H9 (cell line): ENCODE measurements around the gene SMARCC2. TPM values are rescaled to one million over a fixed set of nuclear protein-coding genes. Genes with fewer than 3 reads are reported as not detected.

Experiments used
- DNase-seq: peaks from one replicate; pipeline ENCODE4 v3.0.0-alpha.2; 2017
- H2AFZ ChIP-seq: one replicate; pipeline ENCODE4 v1.6.1; 2013; ENCODE audit warnings: mild to moderate bottlenecking, low read length, control low read depth, moderate library complexity
- H2AK5ac ChIP-seq: 2 replicates; pipeline ENCODE4 v1.6.1; 2013; ENCODE audit warnings: low read length, control low read depth, mixed read lengths; ENCODE audit not compliant: insufficient read length
- H2BK120ac ChIP-seq: one replicate; pipeline ENCODE4 v1.6.1; 2013; ENCODE audit warnings: low read depth, mild to moderate bottlenecking, low read length, control low read depth, inconsistent platforms; ENCODE audit not compliant: poor library complexity, severe bottlenecking
- H2BK12ac ChIP-seq: 2 replicates; pipeline ENCODE4 v1.6.1; 2013; ENCODE audit warnings: low read length, control low read depth, mixed read lengths, low read depth; ENCODE audit not compliant: insufficient read length
- H2BK15ac ChIP-seq: 2 replicates; pipeline ENCODE4 v1.6.1; 2013; ENCODE audit warnings: low read depth, low read length, control low read depth
- H2BK20ac ChIP-seq: one replicate; pipeline ENCODE4 v1.6.1; 2013; ENCODE audit warnings: low read depth, mild to moderate bottlenecking, low read length, control low read depth, inconsistent platforms; ENCODE audit not compliant: poor library complexity, severe bottlenecking
- H2BK5ac ChIP-seq: 2 replicates; pipeline ENCODE4 v1.6.1; 2013; ENCODE audit warnings: low read length, control low read depth, mixed read lengths; ENCODE audit not compliant: insufficient read length
- H3K14ac ChIP-seq: 2 replicates; pipeline ENCODE4 v1.6.1; 2013; ENCODE audit warnings: low read length, control low read depth; ENCODE audit not compliant: insufficient read depth
- H3K18ac ChIP-seq: 2 replicates; pipeline ENCODE4 v1.6.1; 2013; ENCODE audit warnings: low read depth, mild to moderate bottlenecking, mixed read lengths, low read length, control low read depth; ENCODE audit not compliant: insufficient read length
- H3K23ac ChIP-seq: 2 replicates; pipeline ENCODE4 v1.6.1; 2013; ENCODE audit warnings: low read length, control low read depth, mixed read lengths, low read depth; ENCODE audit not compliant: insufficient read length
- H3K23me2 ChIP-seq: 2 replicates; pipeline ENCODE4 v1.6.1; 2013; ENCODE audit warnings: low read depth, mild to moderate bottlenecking, mixed read lengths, low read length, control low read depth; ENCODE audit not compliant: insufficient read length, poor library complexity, severe bottlenecking
- H3K27ac ChIP-seq: 2 replicates; pipeline ENCODE4 v1.5.1; 2013; ENCODE audit warnings: low read length, control low read depth, mixed read lengths, low read depth; ENCODE audit not compliant: insufficient read length
- H3K27me3 ChIP-seq: 2 replicates; pipeline ENCODE4 v1.6.1; 2013; ENCODE audit warnings: low read length, control low read depth, inconsistent platforms; ENCODE audit not compliant: insufficient read depth
- H3K4ac ChIP-seq: 2 replicates; pipeline ENCODE4 v1.6.1; 2013; ENCODE audit warnings: low read depth, mild to moderate bottlenecking, control low read depth, inconsistent platforms, low read length, moderate library complexity
- H3K4me1 ChIP-seq: 2 replicates; pipeline ENCODE4 v1.6.1; 2013; ENCODE audit warnings: low read length, control low read depth, inconsistent platforms; ENCODE audit not compliant: insufficient read depth
- H3K4me2 ChIP-seq: 2 replicates; pipeline ENCODE4 v1.6.1; 2013; ENCODE audit warnings: low read length, control low read depth, mixed read lengths; ENCODE audit not compliant: insufficient read length, insufficient read depth
- H3K56ac ChIP-seq: 2 replicates; pipeline ENCODE4 v1.6.1; 2013; ENCODE audit warnings: low read depth, mild to moderate bottlenecking, mixed read lengths, low read length, control low read depth; ENCODE audit not compliant: insufficient read length
- H3K79me1 ChIP-seq: 2 replicates; pipeline ENCODE4 v1.6.1; 2013; ENCODE audit warnings: low read depth, mild to moderate bottlenecking, moderate library complexity, low read length, control low read depth, inconsistent platforms; ENCODE audit not compliant: insufficient read depth, poor library complexity, severe bottlenecking
- H3K79me2 ChIP-seq: 2 replicates; pipeline ENCODE4 v1.6.1; 2013; ENCODE audit warnings: low read length, control low read depth, inconsistent platforms; ENCODE audit not compliant: insufficient read depth
- H3K9ac ChIP-seq: 2 replicates; pipeline ENCODE4 v1.6.1; 2013; ENCODE audit warnings: low read length, control low read depth, mixed read lengths; ENCODE audit not compliant: insufficient read length; ENCODE audit errors: extremely low read depth
- H3K9me3 ChIP-seq: one replicate; pipeline ENCODE4 v1.6.1; 2013; ENCODE audit warnings: low read depth, low read length, inconsistent platforms; ENCODE audit not compliant: control insufficient read depth
- H3T11ph ChIP-seq: one replicate; pipeline ENCODE4 v1.6.1; 2013; ENCODE audit warnings: mild to moderate bottlenecking, low read length, control low read depth, inconsistent platforms
- H4K20me1 ChIP-seq: one replicate; pipeline ENCODE4 v1.6.1; 2013; ENCODE audit not compliant: control insufficient read depth, insufficient read length, insufficient read depth
- H4K5ac ChIP-seq: 2 replicates; pipeline ENCODE4 v1.6.1; 2013; ENCODE audit warnings: low read depth, mild to moderate bottlenecking, mixed read lengths, low read length, control low read depth; ENCODE audit not compliant: insufficient read length
- H4K8ac ChIP-seq: replicated peaks from 2 replicates; pipeline ENCODE4 v1.6.1; 2013; ENCODE audit warnings: low read length, control low read depth, mixed read lengths, low read depth; ENCODE audit not compliant: insufficient read length
- H4K91ac ChIP-seq: 2 replicates; pipeline ENCODE4 v1.6.1; 2013; ENCODE audit warnings: low read depth, mild to moderate bottlenecking, moderate library complexity, mixed read lengths, low read length, control low read depth; ENCODE audit not compliant: insufficient read length
- H3K27ac Mint-ChIP-seq, 3 experiments: 2 replicates in 2 of 3; 3 replicates in 1 of 3; pipeline ENCODE4 v1.8.0; 2020 to 2021; ENCODE audit warnings: mixed read lengths in 3 of 3, mild to moderate bottlenecking in 1 of 3, moderate library complexity in 1 of 3
- H3K27me3 Mint-ChIP-seq: 2 replicates; pipeline ENCODE4 v1.8.0; 2021; ENCODE audit warnings: low read depth, mild to moderate bottlenecking, moderate library complexity, mixed read lengths
- H3K36me3 Mint-ChIP-seq, 3 experiments: 2 replicates in 2 of 3; 3 replicates in 1 of 3; pipeline ENCODE4 v1.8.0; 2020 to 2021; ENCODE audit warnings: low read depth in 3 of 3, mixed read lengths in 3 of 3; ENCODE audit not compliant: insufficient read depth in 1 of 3
- H3K4me1 Mint-ChIP-seq, 2 experiments: 2 replicates each; pipeline ENCODE4 v1.8.0; 2020; ENCODE audit warnings: mixed read lengths in 2 of 2
- H3K4me3 Mint-ChIP-seq, 2 experiments: 2 replicates in 1 of 2; 3 replicates in 1 of 2; pipeline ENCODE4 v1.8.0; 2020 to 2021; ENCODE audit warnings: mild to moderate bottlenecking in 2 of 2, mixed read lengths in 2 of 2, moderate library complexity in 1 of 2
- H3K9me3 Mint-ChIP-seq, 2 experiments: 2 replicates in 1 of 2; 3 replicates in 1 of 2; pipeline ENCODE4 v1.8.0; 2020; ENCODE audit warnings: mild to moderate bottlenecking in 2 of 2, mixed read lengths in 2 of 2, moderate library complexity in 1 of 2
- CTCF ChIP-seq: fragments of 200-600 bp; sonication (generic); conservative IDR thresholded peaks from 3 replicates; pipeline ENCODE4 v1.8.0; 2021; ENCODE audit warnings: antibody characterized with exemption, mild to moderate bottlenecking
- WGBS: extraction: QIAGEN DNeasy Blood & Tissue Kit; methylation state at CpG from one replicate; pipeline ENCODE4 v1.1.7; 2013; ENCODE audit warnings: missing lambda C conversion rate, low lambda C conversion rate, mixed read lengths; ENCODE audit not compliant: insufficient read length; ENCODE audit errors: extremely low coverage; 5-methylcytosine and 5-hydroxymethylcytosine counted together
- total RNA-seq: library from RNA; stranded (reverse); gene quantifications from 2 replicates; pipeline ENCODE4 v1.2.1, GENCODE V29; 2021

Gene SMARCC2
- total RNA-seq, 1 experiment from 2014 or later = 86.9 TPM

- Histone ChIP-seq H4K20me1 (no peaks in the 10 kb centered on the region), H3K14ac (peak within 1 kb of the TSS; percentile 96; the same call in 1 of the 2 replicates), H3K4ac (peak within 1 kb of the TSS; percentile 23; the same call in 1 of the 2 replicates), H3K9ac (peak within 1 kb of the TSS; percentile 100), H3K27ac (peak within 1 kb of the TSS; percentile 97), H4K91ac (no peak within 1 kb of the TSS), H2BK15ac (0 out of 2 replicates have a peak within 1 kb of the TSS, but pooled peaks have one; percentile 38), H3K79me1 (no peaks in the 10 kb centered on the region), H4K8ac (peak within 1 kb of the TSS; percentile 94), H3T11ph (peak within 1 kb of the TSS; percentile 81), H2BK5ac (peak within 1 kb of the TSS; percentile 75), H4K5ac (peak within 1 kb of the TSS; percentile 100), H2BK12ac (peak within 1 kb of the TSS; percentile 64), H2BK20ac (no peak within 1 kb of the TSS), H2AK5ac (peak within 1 kb of the TSS; percentile 68), H3K4me2 (peak within 1 kb of the TSS; percentile 78), H3K27me3 (no peaks in the 10 kb centered on the region), H2AFZ (peak within 1 kb of the TSS; percentile 96), H3K23me2 (peaks cover 8% of the 10 kb centered on the region), H3K18ac (peak within 1 kb of the TSS; percentile 98), H3K9me3 (no peaks in the 10 kb centered on the region), H2BK120ac (no peak within 1 kb of the TSS), H3K4me1 (no peaks in the 10 kb centered on the region; the same call in 1 of the 2 replicates), H3K23ac (peak within 1 kb of the TSS; percentile 91), H3K79me2 (peaks cover 3% of the 10 kb centered on the region; the same call in 1 of the 2 replicates), H3K56ac (peak within 1 kb of the TSS; percentile 99)
- TF ChIP-seq CTCF = no peak
- peaks cover 50 to 63% (median 54%) of the 10 kb centered on the region in 3 experiments for H3K36me3 Mint-ChIP-seq
- peak; percentile 95 for DNase-seq
- H3K4me1 Mint-ChIP-seq = peaks cover 25 to 27% of the 10 kb centered on the region in 2 experiments
- peaks cover 3 to 7% of the 10 kb centered on the region in 2 experiments; a peak in 2 of 5 replicates for H3K9me3 Mint-ChIP-seq
- peak within 1 kb of the TSS; percentile 97 to 98 for H3K4me3 Mint-ChIP-seq
- no CpG with 5 or more reads among the region's 34 CpGs for WGBS
- H3K27me3 Mint-ChIP-seq = peaks cover 2% of the 10 kb centered on the region; the same call in 1 of the 2 replicates
- H3K27ac Mint-ChIP-seq = peak within 1 kb of the TSS; percentile 99 to 100 (median 100)
These were observed 72.8 kb downstream of the SMARCC2 start, which contains the start of gene RPL41 for GRCh38 chr12:56116267-56117081. RPL41 (plus strand) TSS chr12:56116633.
